Activated naive CD4-positive, alpha-beta T cell treated with anti-CD3 and anti-CD28 coated beads, Interleukin-2, amount 50 U/mL, for 72 hours (primary cell): ENCODE results near the gene SDC1. TPM values are rescaled to one million over a fixed set of nuclear protein-coding genes. Genes with fewer than 3 reads are reported as not detected.
A peak's percentile ranks its signal among the peaks of the same experiment; 100 is the strongest.

Experiments
- ATAC-seq, 2 donors: fragments of 150-1000 bp; cut with Tn5 transposase; 2 replicates each; pipeline ENCODE4 v1.10.0; 2021; ENCODE audit warnings: mild to moderate bottlenecking in 2 of 2, moderate library complexity in 2 of 2
- DNase-seq, 2 donors: peaks; one replicate each; pipeline ENCODE4 v3.0.0; 2021 to 2022; ENCODE audit warnings: low spot score in 2 of 2
- H3K27ac Mint-ChIP-seq, 2 donors: one replicate each; pipeline ENCODE4 v1.8.0; 2022; ENCODE audit warnings: mild to moderate bottlenecking in 2 of 2, mixed read lengths in 2 of 2
- H3K36me3 Mint-ChIP-seq, 2 donors: one replicate each; pipeline ENCODE4 v1.8.0; 2022; ENCODE audit warnings: mixed read lengths in 2 of 2
- H3K9me3 Mint-ChIP-seq, 2 donors: one replicate each; pipeline ENCODE4 v1.8.0; 2022; ENCODE audit warnings: mixed read lengths in 2 of 2
- total RNA-seq, 2 donors: library from RNA; stranded (reverse); gene quantifications; one replicate each; pipeline ENCODE4 v1.2.3, GENCODE V29; 2022

Gene SDC1
- total RNA-seq, 2 donors from 2014 or later, result 0.11 to 0.41 TPM

DNA sequence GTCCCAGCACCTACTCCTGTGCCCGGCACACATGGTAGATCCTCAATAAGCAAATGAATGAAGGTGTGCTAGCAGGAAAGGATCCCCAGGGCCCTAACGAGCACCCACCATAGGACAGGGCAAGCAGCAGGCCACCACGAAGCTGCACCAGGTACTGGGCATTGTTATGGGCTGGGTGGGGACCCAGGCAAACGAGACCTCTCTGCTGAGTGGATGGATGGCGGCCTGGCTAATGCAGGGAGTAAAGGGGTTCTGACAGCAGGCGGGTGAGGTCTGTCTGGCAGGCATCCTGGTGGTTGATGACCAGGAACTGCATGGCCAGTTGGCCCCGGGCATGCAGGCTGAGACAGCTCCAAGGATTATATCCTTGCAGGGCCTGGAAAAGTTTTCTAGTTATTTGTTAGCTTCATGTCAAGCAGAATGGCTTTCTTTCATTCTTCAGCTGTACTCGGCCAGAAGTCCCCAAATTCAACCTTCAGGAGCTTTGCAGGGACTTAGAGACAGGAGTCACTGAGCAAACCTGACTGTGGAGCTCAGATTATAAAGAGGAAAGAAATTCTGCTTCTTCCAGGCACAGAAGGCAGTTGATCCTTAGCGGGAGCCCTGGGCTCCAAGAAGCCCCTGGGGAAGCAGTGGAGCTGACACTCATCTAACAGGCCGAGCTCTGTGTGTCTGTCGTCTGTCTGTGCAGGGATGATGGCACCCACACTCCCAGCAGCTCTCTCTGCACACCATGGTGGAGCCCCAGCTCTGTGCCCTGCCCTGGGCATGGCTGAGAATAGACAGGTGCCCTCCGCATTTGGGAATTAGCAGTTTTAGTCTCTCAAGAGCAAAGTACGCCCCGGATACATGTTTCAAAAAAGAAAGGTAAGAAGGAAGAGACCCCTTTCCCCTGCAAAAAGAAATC lies 51.2 kb downstream of the SDC1 start:
- DNase-seq (no peak), ATAC-seq (no peak)
- Mint-ChIP-seq H3K27ac (no peak overlapping the region), H3K36me3 (no peaks in the 10 kb centered on the region), H3K9me3 (no peaks in the 10 kb centered on the region)

DNA sequence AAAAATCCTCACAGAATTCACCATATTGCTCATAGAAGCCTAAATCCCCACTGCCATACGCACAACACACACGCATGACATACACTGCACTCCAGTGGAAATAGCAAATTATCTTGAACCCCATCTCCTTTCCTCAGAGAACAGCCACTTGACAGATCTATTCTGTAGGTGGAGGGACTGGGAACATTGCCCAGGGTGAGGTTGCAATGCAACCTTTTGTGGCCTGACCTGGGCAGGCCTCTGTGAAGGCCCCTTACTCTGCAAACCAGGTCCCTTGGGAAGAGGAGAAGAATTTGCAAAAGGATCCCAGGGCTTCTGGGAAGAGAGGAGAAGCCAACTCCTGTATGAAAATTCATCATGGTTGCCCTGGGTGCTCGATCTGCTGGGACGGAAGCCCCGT lies 51.9 kb downstream of the SDC1 start:
- no peak for DNase-seq
- Mint-ChIP-seq H3K27ac (no peak overlapping the region), H3K36me3 (no peaks in the 10 kb centered on the region), H3K9me3 (no peaks in the 10 kb centered on the region)
- ATAC-seq, result no peak

DNA sequence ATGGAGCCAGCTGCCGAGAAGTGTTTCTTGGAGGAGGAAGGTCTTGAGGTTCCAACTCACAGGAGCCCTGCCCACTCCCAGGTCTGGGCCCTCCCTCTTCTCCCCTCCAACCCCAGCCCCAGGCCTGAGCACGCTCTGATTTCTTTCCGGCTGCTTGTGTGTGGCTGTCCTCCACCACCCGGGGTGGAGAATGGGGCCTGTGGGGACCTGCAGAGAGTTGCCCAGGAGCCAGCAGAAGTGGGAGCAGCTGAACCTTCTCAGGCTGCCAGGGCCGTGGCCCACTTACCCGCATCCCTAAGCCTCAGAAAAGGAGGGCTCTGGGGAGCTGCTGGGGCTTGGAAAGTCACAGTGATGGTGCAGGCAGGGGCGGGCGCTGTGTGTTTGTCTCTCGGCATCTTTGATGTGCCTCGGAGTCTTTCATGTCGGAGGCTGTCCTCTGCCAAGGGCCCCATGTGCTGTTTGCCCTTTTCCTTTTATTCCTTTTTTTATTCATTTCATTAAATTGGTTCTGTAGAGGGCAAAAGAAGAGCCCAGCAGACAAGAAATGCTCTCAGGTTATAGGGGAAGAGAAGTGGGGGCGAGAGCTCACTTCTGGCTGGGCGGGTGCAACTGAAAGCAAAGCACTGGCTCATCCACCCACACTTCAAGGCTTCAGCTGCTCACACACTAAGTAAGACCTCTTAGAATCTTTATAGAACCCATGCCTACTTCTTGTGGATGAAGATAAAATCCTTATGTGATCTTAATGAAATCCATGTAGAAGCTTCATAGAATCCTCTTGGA lies 52.5 kb downstream of the SDC1 start:
- DNase-seq (no peak), ATAC-seq (no peak)
- Mint-ChIP-seq H3K27ac (no peak overlapping the region), H3K9me3 (no peaks in the 10 kb centered on the region), H3K36me3 (no peaks in the 10 kb centered on the region)

DNA sequence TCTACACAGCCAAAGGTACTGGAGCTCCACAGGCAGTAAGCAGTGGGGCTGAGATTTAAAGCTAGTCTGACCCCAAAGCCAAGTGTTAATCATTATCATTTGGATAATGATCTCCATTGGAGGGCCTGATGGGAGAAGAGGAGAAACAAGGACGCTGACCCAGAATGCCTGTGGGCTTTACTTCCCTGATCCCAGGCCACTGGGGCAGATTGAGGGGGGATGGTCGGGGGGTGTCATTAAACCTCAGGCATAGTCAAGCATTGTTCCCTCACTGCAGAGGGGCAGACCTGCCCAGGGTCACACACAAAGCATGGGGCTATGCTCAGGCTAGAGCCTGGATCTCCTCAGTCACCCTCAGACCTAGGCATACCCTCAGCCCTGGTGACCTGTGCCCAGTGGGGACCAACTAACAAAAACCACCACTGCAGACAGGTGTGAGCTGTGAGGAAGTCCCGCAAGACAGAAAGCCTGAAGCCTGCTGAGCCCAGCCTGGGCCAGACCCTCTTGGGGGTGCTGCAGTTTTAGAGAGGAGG lies 53.4 kb downstream of the SDC1 start:
- ATAC-seq (no peak), DNase-seq (no peak)
- Mint-ChIP-seq H3K9me3 (no peaks in the 10 kb centered on the region), H3K36me3 (no peaks in the 10 kb centered on the region), H3K27ac (no peak overlapping the region)

DNA sequence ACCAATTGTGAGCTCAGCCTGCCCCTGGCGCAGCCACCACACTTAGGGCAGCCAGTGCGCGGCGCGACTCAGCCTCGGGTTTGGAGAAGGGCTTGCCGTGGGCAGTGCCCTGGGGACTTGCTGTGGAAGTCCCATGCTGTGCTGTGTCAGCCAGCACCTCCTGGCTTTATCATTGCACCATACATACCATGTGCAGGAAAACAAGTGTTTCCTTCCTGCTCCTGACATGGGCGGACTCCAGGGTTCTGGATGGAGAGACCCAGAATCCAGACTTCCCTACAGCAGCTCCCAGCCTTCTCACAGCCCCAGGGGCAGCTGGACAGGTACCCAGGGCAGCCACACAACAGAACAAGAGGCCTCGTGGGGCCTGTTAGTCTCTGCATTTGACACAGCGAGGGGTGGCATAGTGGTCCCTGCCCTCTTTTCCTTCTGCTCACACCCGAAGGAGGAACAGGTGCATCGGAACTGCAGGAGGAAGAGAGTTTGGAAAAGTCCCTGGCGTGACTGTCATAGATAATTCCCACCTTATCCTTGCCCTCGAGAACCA lies 54.2 kb downstream of the SDC1 start:
- no peaks in the 10 kb centered on the region for H3K36me3 Mint-ChIP-seq
- no peak for ATAC-seq
- no peak for DNase-seq
- H3K9me3 Mint-ChIP-seq, result no peaks in the 10 kb centered on the region
- no peak overlapping the region for H3K27ac Mint-ChIP-seq

DNA sequence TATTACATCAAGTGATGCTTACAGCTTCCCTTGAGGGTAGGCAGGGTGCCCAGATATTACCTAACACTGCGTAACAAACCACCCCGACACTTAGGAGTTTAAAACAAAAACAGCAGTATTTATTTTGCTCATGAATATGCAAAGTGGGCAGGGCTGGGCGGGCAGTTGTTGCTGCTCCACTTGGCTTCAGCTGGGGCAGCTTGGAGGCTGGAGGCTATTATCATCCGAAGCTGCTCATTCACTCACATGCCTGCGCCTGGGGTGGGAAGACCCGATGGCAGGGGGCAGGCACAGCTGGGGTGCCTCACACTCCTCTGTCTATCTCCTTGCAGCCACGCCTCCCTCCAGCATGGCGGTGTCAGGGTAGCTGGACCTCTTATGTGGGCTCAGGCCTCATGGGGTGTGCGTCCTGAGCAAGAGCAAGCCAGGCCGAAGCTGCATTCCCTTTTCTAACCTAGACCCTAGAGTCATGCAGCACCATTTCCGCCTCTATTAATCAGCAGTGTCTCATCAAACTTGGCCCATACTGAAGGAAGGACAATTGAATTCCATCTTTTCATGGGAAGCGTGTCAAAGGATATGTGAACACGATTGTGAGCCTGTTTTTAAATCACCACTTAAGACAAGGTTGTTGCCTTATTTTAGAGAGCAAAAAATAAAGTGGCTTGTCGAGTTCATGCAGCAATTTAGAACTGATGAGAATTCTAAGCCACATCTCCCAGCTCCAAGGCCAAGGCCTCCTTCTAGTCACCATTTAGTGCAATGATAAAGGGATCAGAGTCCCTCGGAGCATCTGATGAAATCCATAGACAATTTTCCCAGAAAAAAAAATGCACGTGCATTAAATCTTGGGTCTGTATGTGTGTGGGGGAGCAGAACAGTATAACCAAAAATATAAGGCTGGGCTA lies 54.9 kb downstream of the SDC1 start:
- DNase-seq, result no peak
- no peaks in the 10 kb centered on the region for H3K36me3 Mint-ChIP-seq
- H3K27ac Mint-ChIP-seq, result no peak overlapping the region
- ATAC-seq, result no peak
- no peaks in the 10 kb centered on the region for H3K9me3 Mint-ChIP-seq

DNA sequence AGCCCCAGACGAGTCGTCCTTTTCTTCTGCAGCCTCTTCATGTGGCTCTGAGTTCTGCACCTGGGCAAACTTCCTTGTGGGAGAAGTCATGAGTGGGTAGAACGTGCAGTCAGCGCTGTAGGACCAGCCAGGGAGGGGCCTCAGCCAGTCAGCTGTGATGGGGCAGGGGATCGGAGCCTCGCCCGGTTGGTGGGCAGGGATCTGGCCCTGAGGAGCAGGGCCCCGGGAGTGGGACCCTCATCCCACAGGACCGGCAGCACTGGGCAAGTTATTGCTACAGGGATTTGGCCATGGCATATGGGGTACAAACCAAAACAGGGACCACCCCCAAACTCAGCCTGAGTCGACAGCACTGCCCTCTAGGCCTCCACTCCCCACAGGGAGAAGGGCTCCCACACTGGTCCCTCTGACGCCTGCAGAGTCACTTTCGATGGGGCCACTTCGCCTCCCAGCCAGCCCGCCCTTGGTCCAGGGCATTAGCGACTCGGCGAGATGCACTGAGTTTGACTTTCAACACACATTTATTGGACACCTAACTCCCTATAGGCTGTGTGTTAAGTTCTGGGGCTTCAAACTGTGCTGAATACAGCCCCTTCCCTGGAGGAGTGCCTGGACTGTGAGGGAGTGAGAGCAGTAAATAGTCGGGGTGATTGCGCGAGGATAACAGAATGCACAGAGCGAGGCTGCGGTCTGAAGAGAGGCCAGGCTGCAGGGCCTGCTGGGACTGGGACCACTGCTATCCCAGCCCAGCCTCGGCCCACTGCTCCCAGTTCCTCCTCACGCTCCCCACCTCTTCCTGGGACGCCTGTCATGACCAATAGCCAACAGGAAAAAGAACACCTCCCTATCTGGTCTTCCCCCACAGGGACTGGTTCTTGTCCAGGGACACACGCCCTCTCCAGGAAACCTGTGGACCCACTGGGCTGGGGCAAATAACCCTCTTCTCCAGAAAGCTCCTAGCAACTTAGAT lies 55.9 kb downstream of the SDC1 start:
- Mint-ChIP-seq H3K9me3 (no peaks in the 10 kb centered on the region), H3K36me3 (no peaks in the 10 kb centered on the region), H3K27ac (no peak overlapping the region)
- DNase-seq, result no peak
- no peak for ATAC-seq

DNA sequence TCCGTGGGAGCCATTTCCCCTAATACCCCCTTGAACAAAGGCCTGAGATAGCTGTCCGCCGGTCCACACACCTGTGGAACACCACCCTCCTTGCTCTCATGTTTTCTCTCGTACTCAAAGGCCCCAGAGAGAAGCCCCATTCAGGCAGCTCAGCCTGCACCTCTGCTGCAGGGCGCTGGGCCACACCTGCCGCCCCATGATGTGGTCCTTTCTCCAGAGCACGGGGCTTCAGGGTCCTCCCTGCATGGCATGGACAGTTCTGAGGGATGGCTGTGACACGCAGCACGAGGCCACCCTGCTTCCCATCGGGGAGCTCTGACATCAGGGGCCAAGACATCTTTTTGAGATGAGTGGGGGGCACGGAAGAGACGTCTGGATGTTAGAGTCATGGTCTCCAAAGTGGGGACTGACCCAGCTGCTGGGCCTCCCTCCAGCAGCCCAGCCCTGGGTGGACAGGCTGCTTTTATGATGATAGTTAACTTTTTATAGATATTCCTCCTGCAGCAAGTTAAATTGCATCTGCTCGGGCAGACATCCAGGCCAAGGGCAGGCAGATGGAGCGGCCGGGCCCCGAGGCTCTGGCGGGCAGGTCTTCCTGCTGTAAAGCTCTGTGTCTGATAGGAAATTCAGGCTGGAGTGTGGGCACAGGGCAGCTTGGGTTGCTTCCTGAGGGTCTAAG lies 56.7 kb downstream of the SDC1 start:
- DNase-seq (no peak), ATAC-seq (no peak)
- no peaks in the 10 kb centered on the region for H3K9me3 Mint-ChIP-seq
- no peak overlapping the region for H3K27ac Mint-ChIP-seq
- H3K36me3 Mint-ChIP-seq, result no peaks in the 10 kb centered on the region

DNA sequence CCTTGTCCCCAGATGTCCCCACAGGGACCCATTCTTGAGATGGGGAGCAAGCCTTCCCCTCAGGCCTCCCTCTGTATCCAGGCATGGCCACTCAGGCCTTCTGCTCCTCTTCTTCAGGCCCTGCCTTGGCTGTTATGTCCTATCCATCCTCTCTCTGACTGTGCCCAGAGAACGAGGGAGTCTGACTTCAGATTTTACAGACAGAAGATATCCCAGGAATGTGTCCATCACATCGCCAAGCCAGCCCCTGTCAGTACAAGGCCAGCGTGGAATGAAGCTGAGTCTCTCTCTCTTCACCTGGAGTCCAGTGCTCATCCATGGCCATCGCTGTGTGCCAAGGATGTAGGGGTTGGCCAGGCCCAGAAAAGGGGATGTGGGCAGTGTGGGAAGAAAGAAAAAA lies 57.6 kb downstream of the SDC1 start:
- ATAC-seq (no peak), DNase-seq (no peak)
- no peaks in the 10 kb centered on the region for H3K36me3 Mint-ChIP-seq
- H3K9me3 Mint-ChIP-seq, result no peaks in the 10 kb centered on the region
- H3K27ac Mint-ChIP-seq, result no peak overlapping the region

DNA sequence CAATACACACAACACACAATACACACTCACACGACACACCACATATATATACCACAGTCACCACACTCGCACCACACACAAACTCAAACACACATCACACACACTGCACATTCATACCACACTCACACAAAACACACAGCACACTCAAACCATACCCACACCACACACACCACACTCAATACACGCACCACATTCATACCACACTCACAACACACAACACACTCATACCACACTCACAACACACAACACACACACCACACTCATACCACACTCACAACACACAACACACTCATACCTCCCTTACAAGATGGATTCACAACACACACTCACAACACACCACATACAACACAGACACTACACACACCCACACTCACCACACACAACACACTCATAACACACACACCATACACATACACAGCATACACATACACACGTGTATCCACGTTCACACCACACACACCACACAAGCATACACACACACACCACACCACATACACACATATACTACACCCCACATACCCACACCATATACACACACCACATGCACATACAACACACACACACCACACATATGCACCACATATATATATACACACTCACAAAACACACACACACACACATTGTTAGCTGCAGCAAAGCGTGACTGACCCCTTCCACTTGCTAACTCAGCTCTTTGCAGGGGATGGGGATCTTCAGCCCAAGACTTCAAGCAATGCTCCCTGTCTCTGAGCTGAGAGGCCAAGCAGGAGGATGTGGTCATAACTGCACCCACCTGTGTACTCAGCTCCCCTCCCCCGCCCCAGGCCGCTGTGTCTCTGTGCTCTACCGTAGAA lies 59.0 kb downstream of the SDC1 start:
- H3K36me3 Mint-ChIP-seq, result no peaks in the 10 kb centered on the region
- no peak for DNase-seq
- ATAC-seq, result peak in 1 of 2 donors; percentile 10
- no peaks in the 10 kb centered on the region for H3K9me3 Mint-ChIP-seq
- H3K27ac Mint-ChIP-seq, result no peak overlapping the region

DNA sequence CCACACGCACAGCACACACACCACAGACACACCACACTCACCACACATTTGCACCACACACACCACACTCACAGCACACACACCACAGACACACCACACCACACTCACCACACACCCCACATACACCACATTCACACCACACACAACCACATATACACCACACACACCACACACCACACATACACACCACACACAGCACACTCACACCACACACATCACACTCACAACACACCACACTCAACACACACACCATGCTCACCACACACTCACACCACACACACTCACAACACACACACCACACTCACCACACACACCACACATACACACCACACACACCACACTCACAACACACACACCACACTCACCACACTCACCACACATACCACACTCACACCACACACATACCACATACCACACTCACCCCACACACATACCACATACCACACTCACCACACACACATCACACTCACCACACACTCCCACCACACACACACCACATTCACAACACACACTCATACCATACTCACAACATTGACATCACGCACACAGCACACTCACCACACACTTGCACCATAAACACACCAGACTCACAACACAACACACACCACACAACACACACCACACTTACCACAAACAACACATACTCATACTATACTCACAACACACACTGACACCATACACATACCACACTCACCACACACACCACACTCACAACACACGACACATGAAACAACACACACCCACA lies 60.0 kb downstream of the SDC1 start:
- Mint-ChIP-seq H3K36me3 (no peaks in the 10 kb centered on the region), H3K9me3 (no peaks in the 10 kb centered on the region), H3K27ac (no peak overlapping the region)
- DNase-seq, result no peak
- ATAC-seq, result peak in 1 of 2 donors; percentile 44

DNA sequence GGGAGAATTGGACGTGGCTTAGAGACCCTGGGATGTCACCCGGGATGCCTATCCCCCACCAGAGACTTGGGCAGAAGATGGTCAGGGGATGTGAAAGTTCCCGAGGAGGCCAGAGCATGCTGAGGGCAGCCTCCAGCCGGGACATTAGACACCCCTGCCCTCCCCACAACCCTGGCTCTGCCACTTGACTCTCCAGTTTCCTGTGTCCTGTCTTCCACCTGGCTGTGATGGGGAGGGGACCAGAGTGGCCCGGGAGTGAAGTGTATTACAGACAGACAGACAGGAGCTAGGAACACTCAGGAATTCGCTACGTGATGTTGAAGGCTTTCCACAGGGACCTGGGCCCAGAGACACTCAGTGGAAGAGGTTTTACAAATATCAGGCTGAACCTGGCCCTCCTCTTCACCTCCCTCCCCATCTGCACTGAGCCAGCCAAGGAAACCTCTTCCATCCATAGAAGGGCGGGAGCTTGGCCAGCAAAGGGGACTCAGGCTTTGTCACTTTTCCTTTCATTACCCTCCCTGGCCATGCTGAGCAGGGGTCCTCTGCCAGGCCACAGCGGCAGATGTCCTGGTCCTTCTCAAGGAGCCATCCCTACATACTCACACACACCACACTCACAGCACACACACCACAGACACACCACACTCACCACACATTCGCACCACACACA lies 60.7 kb downstream of the SDC1 start:
- DNase-seq, result no peak
- Mint-ChIP-seq H3K36me3 (no peaks in the 10 kb centered on the region), H3K9me3 (peaks cover 0 to 4% of the 10 kb centered on the region in 2 donors), H3K27ac (no peak overlapping the region)
- peak; percentile 23 to 50 for ATAC-seq

DNA sequence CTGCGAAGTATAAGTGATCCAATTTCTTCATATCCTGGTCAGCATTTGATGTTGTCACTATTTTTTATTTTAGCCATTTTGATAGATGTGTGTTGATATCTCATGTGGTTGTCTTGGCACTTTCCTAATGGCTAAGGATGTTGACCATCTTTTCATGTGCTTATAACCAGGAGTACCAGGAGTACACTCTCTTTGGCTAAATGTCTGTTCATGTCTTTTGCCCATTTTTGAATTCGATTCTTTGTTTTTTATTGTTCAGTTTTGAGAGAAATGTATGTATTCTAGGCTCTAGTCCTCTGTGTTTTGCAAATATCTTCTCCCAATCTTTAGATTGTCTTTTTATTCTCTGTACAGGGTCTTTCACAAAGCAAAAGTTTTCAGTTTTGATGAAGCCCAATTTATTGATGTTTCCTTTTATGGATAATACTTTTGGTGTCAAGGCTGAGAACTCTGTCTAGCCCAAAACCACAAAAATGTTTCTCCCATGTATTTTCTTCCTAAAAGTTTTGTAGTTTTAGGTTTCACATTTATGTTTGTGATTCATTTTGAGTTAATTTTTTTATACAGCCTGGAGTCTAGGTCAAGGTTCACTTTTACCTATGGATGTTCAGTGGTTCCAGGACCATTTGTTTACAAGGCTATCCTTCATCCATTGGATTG lies 65.4 kb downstream of the SDC1 start:
- no peak for DNase-seq
- Mint-ChIP-seq H3K36me3 (no peaks in the 10 kb centered on the region), H3K9me3 (peaks cover 0 to 4% of the 10 kb centered on the region in 2 donors), H3K27ac (no peak overlapping the region)
- no peak for ATAC-seq
